ENCODE results near the gene ANAPC4. TPM values are rescaled to one million over a fixed set of nuclear protein-coding genes. Genes with fewer than 3 reads are reported as not detected.

ANAPC4 gene
- total and polyA plus RNA-seq, 2 of the 4 experiments (the other 2 are of a cell fraction) = 12.4 to 18.3 TPM

- Histone ChIP-seq H4K5ac (ENCODE audit: low read depth, low read length) (no peak overlapping the region), H2BK15ac (ENCODE audit: low read depth, low read length) (no peak overlapping the region), H2AK5ac (ENCODE audit: low read depth, low read length) (no peak overlapping the region), H3K36me3 (ENCODE audit: control insufficient read depth, insufficient read depth, low read length) (no peaks in the 10 kb centered on the region), H3K4ac (ENCODE audit: low read depth, low read length) (no peak overlapping the region), H3K9me3 (ENCODE audit: control insufficient read depth, insufficient read depth, low read length) (no peaks in the 10 kb centered on the region), H4K20me1 (ENCODE audit: insufficient read depth, low read length) (no peaks in the 10 kb centered on the region), H3K27me3 (ENCODE audit: control insufficient read depth, insufficient read depth, low read length) (no peaks in the 10 kb centered on the region; the same call in 1 of the 2 replicates), H3K56ac (ENCODE audit: extremely low read depth, insufficient read depth, low read length) (no peak overlapping the region), H3K18ac (ENCODE audit: low read depth, low read length) (no peak overlapping the region), H4K8ac (ENCODE audit: low read depth in 2 of 2, low read length in 2 of 2) (no peak overlapping the region), H2AK9ac (replicated peaks; ENCODE audit: low read depth, low read length, poor library complexity) (no peak overlapping the region), H4K91ac (ENCODE audit: insufficient read depth, low read depth, low read length) (no peak overlapping the region), H3K27ac (ENCODE audit: insufficient read depth, low read length) (no peak overlapping the region), H3K9ac (ENCODE audit: low read depth, low read length) (no peak overlapping the region), H3K79me1 (ENCODE audit: low read depth in 1 of 2, low read length in 2 of 2) (no peaks in the 10 kb centered on the region), H2BK5ac (ENCODE audit: low read depth, low read length, poor library complexity, severe bottlenecking) (no peak overlapping the region), H2BK120ac (ENCODE audit: low read depth, low read length) (no peak overlapping the region), H3K23ac (ENCODE audit: low read depth, low read length) (no peak overlapping the region), H2AFZ (replicated peaks; ENCODE audit: low read length, poor library complexity) (no peak overlapping the region), H3K4me2 (ENCODE audit: low read depth, low read length) (no peak overlapping the region), H3K14ac (replicated peaks; ENCODE audit: low read depth, low read length) (no peak overlapping the region), H3K9me1 (ENCODE audit: insufficient read depth, low read length) (no peaks in the 10 kb centered on the region), H2BK20ac (ENCODE audit: low read depth, low read length) (no peak overlapping the region), H3K4me1 (ENCODE audit: control insufficient read depth, insufficient read depth, low read length) (no peaks in the 10 kb centered on the region), H3K4me3 (ENCODE audit: insufficient read depth, low read depth, low read length) (no peak overlapping the region)
- WGBS, 2 experiments (ENCODE audit: extremely low coverage in 2 of 2, insufficient read length in 1 of 2) = 80 to 100% methylated on average over 1 to 2 of the region's 5 CpGs
- no peak for DNase-seq
- ATAC-seq (ENCODE audit: low read depth) = no peak
- ChIA-PET CTCF (no interaction called here), POLR2A (ENCODE audit: unreplicated experiment) (no interaction called here)
- dilution Hi-C loops (cut with HindIII; ENCODE audit: low sequenced_read_pairs, unreplicated experiment) = no loop called here
- no TSS peak for BruUV-seq (replicated peaks)
- in situ Hi-C loops (cut with MboI; ENCODE audit: low sequenced_read_pairs) = no loop called here
- no peak for TF ChIP-seq RCOR1 (IDR thresholded peaks at IDR 0.05; ENCODE audit: insufficient replicate concordance, low read length)
- no peak for TF ChIP-seq MAZ (IDR thresholded peaks at IDR 0.05; ENCODE audit: borderline replicate concordance, low read depth, low read length)
- no peak for TF ChIP-seq RFX5 (IDR thresholded peaks at IDR 0.05; ENCODE audit: low read depth, low read length)
- TF ChIP-seq POLR2A (IDR thresholded peaks at IDR 0.05; ENCODE audit: low read depth, low read length) = no peak
- no peak for TF ChIP-seq FOS (IDR thresholded peaks at IDR 0.05; ENCODE audit: low read depth, low read length)
- TF ChIP-seq CTCF (conservative IDR thresholded peaks at IDR 0.05; ENCODE audit: low read depth, low read length) = no peak
- no peak for TF ChIP-seq MXI1 (IDR thresholded peaks at IDR 0.05; ENCODE audit: borderline replicate concordance, low read depth, low read length)
- no peak for TF ChIP-seq NFE2L2 (IDR thresholded peaks at IDR 0.05; ENCODE audit: low read depth, low read length)
- no peak for TF ChIP-seq USF2 (IDR thresholded peaks at IDR 0.05; ENCODE audit: low read depth, low read length)
- no peak for TF ChIP-seq ELK1 (IDR thresholded peaks at IDR 0.05; ENCODE audit: borderline replicate concordance, low read depth, low read length)
- TF ChIP-seq RAD21 (IDR thresholded peaks at IDR 0.05; ENCODE audit: low read length) = no peak
- TF ChIP-seq SMC3 (IDR thresholded peaks at IDR 0.05; ENCODE audit: low read depth, low read length) = no peak
- intact Hi-C loops (cut with micrococcal nuclease) = no loop called here
Observed at GRCh38 chr4:25467843-25468242, 90.8 kb downstream of the ANAPC4 start.
